CD4-positive, alpha-beta T cell treated with Interleukin-4 for 1 hour (primary cell): ENCODE data around the gene TUBG2.
"Not testable (repeated sequence)": the region's sequence is repeated elsewhere in the genome, so short reads cannot be mapped to it uniquely, and the experiment has no call there.

Source experiments
- DNase-seq, 2 donors: peaks; one replicate each; pipeline ENCODE4 v3.0.0-alpha.2; 2020 to 2022

TUBG2 gene

GRCh38 chr17:42655528-42655927 lies 3.6 kb upstream of the TUBG2 start:
- DNase-seq = no peak

GRCh38 chr17:42657824-42658588 lies 1.1 kb upstream of the TUBG2 start:
- no peak for DNase-seq

- DNase-seq = not testable (repeated sequence)
Observed at GRCh38 chr17:42659932-42660274, 819 bp downstream of the TUBG2 start.

- no peak for DNase-seq
Observed at GRCh38 chr17:42660692-42661345, 1.7 kb downstream of the TUBG2 start.

GRCh38 chr17:42665581-42666001 lies 6.5 kb downstream of the TUBG2 start:
- no peak for DNase-seq

GRCh38 chr17:42666126-42666525 lies 7.0 kb downstream of the TUBG2 start:
- not testable (repeated sequence) for DNase-seq

GRCh38 chr17:42667088-42667951 lies 8.2 kb downstream of the TUBG2 start:
- no peak for DNase-seq

GRCh38 chr17:42669705-42669976 lies 10.6 kb downstream of the TUBG2 start:
- no peak for DNase-seq

GRCh38 chr17:42669977-42670788 lies 11.1 kb downstream of the TUBG2 start:
- DNase-seq = peak; percentile 51 to 56

- DNase-seq = no peak
Observed at GRCh38 chr17:42670789-42671657, 11.9 kb downstream of the TUBG2 start.

- no peak for DNase-seq
Observed at GRCh38 chr17:42672038-42672437, 13.0 kb downstream of the TUBG2 start.

GRCh38 chr17:42673266-42673884 lies 14.3 kb downstream of the TUBG2 start:
- no peak for DNase-seq

GRCh38 chr17:42673885-42674754 lies 15.0 kb downstream of the TUBG2 start:
- DNase-seq = peak; percentile 38 to 42

- no peak for DNase-seq
Observed at GRCh38 chr17:42674755-42675347, 15.8 kb downstream of the TUBG2 start.

- DNase-seq = no peak
Observed at GRCh38 chr17:42675348-42675964, 16.4 kb downstream of the TUBG2 start.

- no peak for DNase-seq
Observed at GRCh38 chr17:42675965-42676423, 16.9 kb downstream of the TUBG2 start.

GRCh38 chr17:42676424-42677011 lies 17.4 kb downstream of the TUBG2 start, which contains the start of gene PLEKHH3:
Gene PLEKHH3 (minus strand): TSS chr17:42676994. CDS start chr17:42676563, 431 bp downstream.
- DNase-seq = peak in 1 of 2 donors; percentile 14

GRCh38 chr17:42677012-42677857 lies 18.2 kb downstream of the TUBG2 start:
- DNase-seq = peak; percentile 99
